NOMO-1 treated with dmso at 0.1 percent for 144 hours (cell line): ENCODE results near the gene ITGA2.

Source experiments
- DNase-seq: peaks from one replicate; lab custom pipeline; 2025; ENCODE audit not compliant: unreplicated experiment; lab: John Stamatoyannopoulos, UW

The ITGA2 gene

GRCh38 chr5:53133020-53133419 lies 143.9 kb downstream of the ITGA2 start:
- DNase-seq: no peak
